K562 (cell line): ENCODE measurements around the gene ZCWPW1. TPM values are rescaled to one million over a fixed set of nuclear protein-coding genes. Genes with fewer than 3 reads are reported as not detected.
A peak's percentile ranks its signal among the peaks of the same experiment; 100 is the strongest.

Source experiments
- CHD7 ChIP-seq: fragments of 200-600 bp; sonication (generic); IDR thresholded peaks from one replicate; pipeline ENCODE4 v1.6.1; 2012; ENCODE audit warnings: mild to moderate bottlenecking, low read depth, low read length, inconsistent platforms
- MITF ChIP-seq: IDR thresholded peaks from 2 replicates; pipeline ENCODE4 v1.6.1; 2014; ENCODE audit warnings: antibody characterized with exemption
- NCOA1 ChIP-seq: fragments of 450-650 bp; IDR thresholded peaks from 2 replicates; pipeline ENCODE4 v1.6.1; 2016; ENCODE audit warnings: low read depth
- NCOR1 ChIP-seq: fragments of 450-650 bp; IDR thresholded peaks from 2 replicates; pipeline ENCODE4 v1.6.1; 2016; ENCODE audit warnings: mild to moderate bottlenecking, moderate library complexity
- RBM25 ChIP-seq: fragments of 200-400 bp; formaldehyde crosslinking; IDR thresholded peaks from 2 replicates; pipeline ENCODE4 v1.6.1; 2018; ENCODE audit warnings: low read length, low read depth, moderate library complexity; ENCODE audit not compliant: severe bottlenecking
- SIN3B ChIP-seq: fragments of 450-650 bp; IDR thresholded peaks from 2 replicates; pipeline ENCODE4 v1.6.1; 2017; ENCODE audit warnings: low read depth, mild to moderate bottlenecking, moderate library complexity
- SMAD2 ChIP-seq: fragments of 150-350 bp; IDR thresholded peaks from 2 replicates; pipeline ENCODE4 v1.6.1; 2014; ENCODE audit warnings: low read depth, mild to moderate bottlenecking, low read length
- TCF7L2 ChIP-seq: fragments of 150-350 bp; IDR thresholded peaks from 2 replicates; pipeline ENCODE4 v1.6.1; 2016; ENCODE audit warnings: low read depth, mild to moderate bottlenecking, low read length, moderate library complexity
- ZNF174 ChIP-seq: fragments of 250-450 bp; sonication (Bioruptor Pico); IDR thresholded peaks from 2 replicates; pipeline ENCODE4 v1.4.0; 2020; ENCODE audit warnings: mild to moderate bottlenecking
- ZNF764 ChIP-seq: fragments of 250-450 bp; sonication (Bioruptor Pico); IDR thresholded peaks from 2 replicates; pipeline ENCODE4 v1.4.0; 2020; ENCODE audit warnings: low read depth, mild to moderate bottlenecking, moderate library complexity
- polyA plus RNA-seq, 8 experiments: library from polyadenylated mRNA; depleted of rRNA in 4 of 8; stranded (reverse) in 5 of 8; unstranded in 3 of 8; fragments of >200 nt; fragmentation: Nextera tagmentation in 2 of 8; fragmentation: Illumina TruSeq in 1 of 8; extraction: Ambion mirVana in 2 of 8; extraction: Trizol in 1 of 8; gene quantifications; 2 replicates each; pipeline versions ENCODE4 v1.2.1 to v1.2.3, GENCODE V29; 2011 to 2014; ENCODE audit warnings: inconsistent platforms in 1 of 8, missing spikeins in 1 of 8
- total RNA-seq, 7 experiments: library from RNA; depleted of rRNA in 6 of 7; stranded (reverse); fragments of >200 nt in 6 of 7; fragmentation: Illumina TruSeq in 2 of 7; extraction: Trizol in 2 of 7; gene quantifications; 2 replicates each; pipeline versions ENCODE4 v1.2.1 to v1.2.3, GENCODE V29; 2011 to 2021; ENCODE audit warnings: low replicate concordance in 1 of 7
- TF ChIP-seq, protein P1 (sequence below): sonication (generic); formaldehyde crosslinking; IDR thresholded peaks from 2 replicates; pipeline ENCODE4 v1.8.0; 2023; ENCODE audit warnings: mild to moderate bottlenecking, missing genetic modification reagents
- TF ChIP-seq, protein P2 (sequence below): conservative IDR thresholded peaks from 2 replicates; pipeline ENCODE4 v1.6.1; 2011; ENCODE audit warnings: low read depth, mild to moderate bottlenecking, low read length; ENCODE audit not compliant: control insufficient read depth

The ZCWPW1 gene
- total and polyA plus RNA-seq, 9 of the 15 experiments (the other 6 are each of a cell fraction or from before 2014, with no cell fraction given), result 0.18 to 1.7 (median 1.2) TPM

- TF ChIP-seq ZNF764 (CRISPR knock-in tag) (no peak), SMAD2 (no peak), TCF7L2 (no peak), MITF (no peak), RBM25 (no peak), CHD7 (no peak), NCOR1 (0 out of 2 replicates have a peak, but pooled peaks have one; percentile 32), NCOA1 (peak; percentile 42; the same call in 1 of the 2 replicates), ZNF174 (CRISPR knock-in tag) (no peak), SIN3B (no peak)
- TF ChIP-seq, protein P1, sequence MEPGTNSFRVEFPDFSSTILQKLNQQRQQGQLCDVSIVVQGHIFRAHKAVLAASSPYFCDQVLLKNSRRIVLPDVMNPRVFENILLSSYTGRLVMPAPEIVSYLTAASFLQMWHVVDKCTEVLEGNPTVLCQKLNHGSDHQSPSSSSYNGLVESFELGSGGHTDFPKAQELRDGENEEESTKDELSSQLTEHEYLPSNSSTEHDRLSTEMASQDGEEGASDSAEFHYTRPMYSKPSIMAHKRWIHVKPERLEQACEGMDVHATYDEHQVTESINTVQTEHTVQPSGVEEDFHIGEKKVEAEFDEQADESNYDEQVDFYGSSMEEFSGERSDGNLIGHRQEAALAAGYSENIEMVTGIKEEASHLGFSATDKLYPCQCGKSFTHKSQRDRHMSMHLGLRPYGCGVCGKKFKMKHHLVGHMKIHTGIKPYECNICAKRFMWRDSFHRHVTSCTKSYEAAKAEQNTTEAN (CRISPR knock-in tag), result no peak
- TF ChIP-seq, protein P2, sequence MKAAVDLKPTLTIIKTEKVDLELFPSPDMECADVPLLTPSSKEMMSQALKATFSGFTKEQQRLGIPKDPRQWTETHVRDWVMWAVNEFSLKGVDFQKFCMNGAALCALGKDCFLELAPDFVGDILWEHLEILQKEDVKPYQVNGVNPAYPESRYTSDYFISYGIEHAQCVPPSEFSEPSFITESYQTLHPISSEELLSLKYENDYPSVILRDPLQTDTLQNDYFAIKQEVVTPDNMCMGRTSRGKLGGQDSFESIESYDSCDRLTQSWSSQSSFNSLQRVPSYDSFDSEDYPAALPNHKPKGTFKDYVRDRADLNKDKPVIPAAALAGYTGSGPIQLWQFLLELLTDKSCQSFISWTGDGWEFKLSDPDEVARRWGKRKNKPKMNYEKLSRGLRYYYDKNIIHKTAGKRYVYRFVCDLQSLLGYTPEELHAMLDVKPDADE, result no peak
Observed at GRCh38 chr7:100430493-100431285, 2.2 kb upstream of the ZCWPW1 start (continued).
